Neuron (in vitro differentiated cells): ENCODE measurements around the gene P2RX6.
A peak's percentile ranks its signal among the peaks of the same experiment; 100 is the strongest.
"Not testable (repeated sequence)": the region's sequence is repeated elsewhere in the genome, so short reads cannot be mapped to it uniquely, and the experiment has no call there.

Source experiments
- H2AFZ ChIP-seq: one replicate; pipeline ENCODE4 v1.6.1; 2013; ENCODE audit warnings: low read depth, mild to moderate bottlenecking, inconsistent platforms, low read length, moderate library complexity
- H3K27me3 ChIP-seq: one replicate; pipeline ENCODE4 v1.6.1; 2013; ENCODE audit warnings: low read length; ENCODE audit not compliant: insufficient read depth
- H3K36me3 ChIP-seq: one replicate; pipeline ENCODE4 v1.6.1; 2013; ENCODE audit warnings: low read length; ENCODE audit not compliant: insufficient read depth
- H3K4me1 ChIP-seq: one replicate; pipeline ENCODE4 v1.6.1; 2013; ENCODE audit warnings: low read length; ENCODE audit not compliant: insufficient read depth
- H3K4me3 ChIP-seq: 2 replicates; pipeline ENCODE4 v1.5.1; 2013; ENCODE audit warnings: mild to moderate bottlenecking, low read length, moderate library complexity
- H3K9me3 ChIP-seq: one replicate; pipeline ENCODE4 v1.6.1; 2013; ENCODE audit warnings: low read length

The P2RX6 gene

GRCh38 chr22:21001601-21002325, 13.2 kb upstream of the P2RX6 start, which contains the start of gene THAP7:
TSS of gene THAP7 (minus strand) at chr22:21002118. CDS start at chr22:21001911, 207 bp downstream.
- Histone ChIP-seq H3K27me3 (no peaks in the 10 kb centered on the region), H3K4me3 (peak within 1 kb of the TSS; percentile 60), H3K9me3 (no peaks in the 10 kb centered on the region), H2AFZ (peak within 1 kb of the TSS; percentile 61), H3K36me3 (peaks cover 29% of the 10 kb centered on the region), H3K4me1 (peaks cover 19% of the 10 kb centered on the region)

- Histone ChIP-seq H3K9me3 (no peaks in the 10 kb centered on the region), H3K27me3 (no peaks in the 10 kb centered on the region), H3K4me1 (peaks cover 19% of the 10 kb centered on the region), H2AFZ (no peak overlapping the region), H3K36me3 (peaks cover 23% of the 10 kb centered on the region), H3K4me3 (no peak overlapping the region)
These were observed 11.2 kb upstream of the P2RX6 start for GRCh38 chr22:21003782-21004181.

- H3K27me3 ChIP-seq, H3K9me3 ChIP-seq, H2AFZ ChIP-seq, H3K36me3 ChIP-seq, H3K4me3 ChIP-seq: not testable (repeated sequence)
- peaks cover 11% of the 10 kb centered on the region for H3K4me1 ChIP-seq
These were observed 5.8 kb upstream of the P2RX6 start for GRCh38 chr22:21009208-21009607.

DNA sequence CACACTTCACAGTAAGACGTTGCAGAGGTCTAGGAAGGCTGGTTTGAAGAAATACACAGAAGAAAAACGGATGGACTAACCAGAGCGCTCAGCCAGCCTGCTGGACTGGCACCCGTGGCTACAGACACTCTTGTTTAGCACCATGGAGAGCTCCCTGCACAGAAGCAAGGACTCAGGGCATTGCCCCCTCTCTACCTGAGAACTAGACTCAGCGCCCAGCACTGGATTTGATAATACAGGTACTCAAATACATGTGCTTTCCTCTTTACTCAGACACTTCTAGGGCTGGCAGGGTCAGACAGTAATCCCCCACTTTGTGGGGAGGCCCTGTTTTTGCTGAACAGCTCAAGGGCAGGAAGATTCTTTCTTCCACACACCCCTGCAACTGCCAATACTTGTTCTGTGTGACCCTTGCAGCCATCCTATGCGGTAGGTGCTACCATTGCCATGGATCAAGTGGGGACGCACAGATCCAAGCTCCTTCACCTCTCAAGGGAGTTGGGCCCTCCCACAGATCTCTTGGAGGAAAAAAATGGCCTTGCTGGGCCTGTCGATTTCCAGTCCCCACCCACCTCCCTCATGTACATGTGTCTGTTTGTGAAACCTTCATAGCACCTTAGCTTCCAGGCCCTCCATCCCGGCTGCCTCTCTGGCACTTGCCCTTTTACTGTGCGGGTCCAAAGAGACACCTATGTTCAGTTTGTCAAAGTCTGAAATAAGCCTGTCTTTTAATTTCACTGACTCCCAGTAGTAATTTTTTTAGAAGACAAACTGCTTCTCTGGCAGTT, 5.1 kb upstream of the P2RX6 start:
- H3K9me3 ChIP-seq = no peaks in the 10 kb centered on the region
- peaks cover 17% of the 10 kb centered on the region for H3K4me1 ChIP-seq
- no peak overlapping the region for H3K4me3 ChIP-seq
- no peaks in the 10 kb centered on the region for H3K27me3 ChIP-seq
- no peak overlapping the region for H2AFZ ChIP-seq
- peaks cover 8% of the 10 kb centered on the region for H3K36me3 ChIP-seq

GRCh38 chr22:21010426-21011113, 4.4 kb upstream of the P2RX6 start:
- H3K9me3 ChIP-seq = no peaks in the 10 kb centered on the region
- H3K27me3 ChIP-seq = no peaks in the 10 kb centered on the region
- no peak overlapping the region for H2AFZ ChIP-seq

GRCh38 chr22:21012446-21013407, 2.2 kb upstream of the P2RX6 start:
- Histone ChIP-seq H3K9me3 (no peaks in the 10 kb centered on the region), H3K27me3 (no peaks in the 10 kb centered on the region), H3K36me3 (peaks cover 6% of the 10 kb centered on the region), H3K4me3 (peak overlapping the region; percentile 62), H3K4me1 (peaks cover 30% of the 10 kb centered on the region), H2AFZ (no peak overlapping the region)

More at GRCh38 chr22:21010426-21011113, 4.4 kb upstream of the P2RX6 start:
- Histone ChIP-seq H3K4me1 (peaks cover 24% of the 10 kb centered on the region), H3K36me3 (peaks cover 8% of the 10 kb centered on the region), H3K4me3 (no peak overlapping the region)

DNA sequence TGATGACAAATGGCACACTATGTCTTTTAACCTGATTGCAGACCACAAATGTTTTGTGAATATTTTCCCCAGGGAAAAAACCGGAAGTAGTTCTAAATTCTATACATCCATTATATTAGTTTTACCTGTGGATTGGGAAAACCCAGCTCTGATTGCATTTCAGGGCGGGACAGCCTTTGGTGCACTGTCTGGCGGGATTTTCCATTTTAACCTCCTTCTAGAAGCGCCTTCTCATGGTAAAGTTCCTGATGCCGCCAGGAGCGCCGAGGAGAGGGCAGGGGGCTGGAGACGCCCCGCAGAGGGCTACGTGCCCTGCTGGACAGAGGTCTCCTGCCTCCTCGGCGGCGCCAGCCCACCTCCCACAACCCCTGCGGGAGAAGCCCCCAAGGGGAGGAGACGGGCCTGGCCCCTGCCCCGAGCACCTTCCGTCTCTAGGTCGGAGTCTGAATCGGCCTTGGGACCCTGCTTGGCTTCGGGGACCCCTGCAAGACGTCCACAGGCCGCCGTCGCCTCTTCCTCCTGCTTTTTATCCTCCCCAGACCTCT, 1.2 kb upstream of the P2RX6 start:
- peak overlapping the region; percentile 62 for H3K4me3 ChIP-seq
- H3K36me3 ChIP-seq = peaks cover under 1% of the 10 kb centered on the region
- H3K4me1 ChIP-seq = peaks cover 30% of the 10 kb centered on the region
- peak overlapping the region; percentile 66 for H2AFZ ChIP-seq
- H3K9me3 ChIP-seq = no peaks in the 10 kb centered on the region
- no peaks in the 10 kb centered on the region for H3K27me3 ChIP-seq

GRCh38 chr22:21014202-21014725, 701 bp upstream of the P2RX6 start:
- Histone ChIP-seq H3K4me3 (peak overlapping the region; percentile 62), H3K4me1 (peaks cover 30% of the 10 kb centered on the region), H3K27me3 (no peaks in the 10 kb centered on the region), H3K9me3 (no peaks in the 10 kb centered on the region), H2AFZ (peak overlapping the region; percentile 66), H3K36me3 (no peaks in the 10 kb centered on the region)

- Histone ChIP-seq H3K36me3 (no peaks in the 10 kb centered on the region), H2AFZ (no peak overlapping the region), H3K27me3 (no peaks in the 10 kb centered on the region), H3K9me3 (no peaks in the 10 kb centered on the region), H3K4me3 (peak overlapping the region; percentile 62), H3K4me1 (peaks cover 30% of the 10 kb centered on the region)
These were observed 571 bp downstream of the P2RX6 start for GRCh38 chr22:21015466-21016006.

GRCh38 chr22:21016644-21017420, 1.9 kb downstream of the P2RX6 start:
- Histone ChIP-seq H3K4me3 (no peak overlapping the region), H3K27me3 (no peaks in the 10 kb centered on the region), H3K36me3 (no peaks in the 10 kb centered on the region), H3K9me3 (no peaks in the 10 kb centered on the region), H2AFZ (no peak overlapping the region), H3K4me1 (peaks cover 30% of the 10 kb centered on the region)

GRCh38 chr22:21018314-21018713, 3.3 kb downstream of the P2RX6 start:
- H3K9me3 ChIP-seq = no peaks in the 10 kb centered on the region
- no peak overlapping the region for H2AFZ ChIP-seq
- peaks cover 23% of the 10 kb centered on the region for H3K4me1 ChIP-seq
- no peaks in the 10 kb centered on the region for H3K36me3 ChIP-seq
- no peak overlapping the region for H3K4me3 ChIP-seq
- H3K27me3 ChIP-seq = peaks cover 4% of the 10 kb centered on the region
